Measurements from ENCODE around the gene MAML2. TPM values are rescaled to one million over a fixed set of nuclear protein-coding genes. Genes with fewer than 3 reads are reported as not detected.
"Not testable (repeated sequence)": the region's sequence is repeated elsewhere in the genome, so short reads cannot be mapped to it uniquely, and the experiment has no call there.

The MAML2 gene
- total RNA-seq, 1 donor from 2014 or later, result 31.5 TPM

- Histone ChIP-seq H3K36me3 (no peaks in the 10 kb centered on the region), H3K27me3 (ENCODE audit: low read depth) (no peaks in the 10 kb centered on the region), H3K4me1 (peaks cover 21% of the 10 kb centered on the region), H3K9me3 (no peaks in the 10 kb centered on the region), H3K4me3 (no peak overlapping the region), H3K27ac (no peak overlapping the region)
- no peak for DNase-seq
- ATAC-seq, result no peak
- intact Hi-C loops (cut with DNase I), result no loop called here
- TF ChIP-seq, protein P1, sequence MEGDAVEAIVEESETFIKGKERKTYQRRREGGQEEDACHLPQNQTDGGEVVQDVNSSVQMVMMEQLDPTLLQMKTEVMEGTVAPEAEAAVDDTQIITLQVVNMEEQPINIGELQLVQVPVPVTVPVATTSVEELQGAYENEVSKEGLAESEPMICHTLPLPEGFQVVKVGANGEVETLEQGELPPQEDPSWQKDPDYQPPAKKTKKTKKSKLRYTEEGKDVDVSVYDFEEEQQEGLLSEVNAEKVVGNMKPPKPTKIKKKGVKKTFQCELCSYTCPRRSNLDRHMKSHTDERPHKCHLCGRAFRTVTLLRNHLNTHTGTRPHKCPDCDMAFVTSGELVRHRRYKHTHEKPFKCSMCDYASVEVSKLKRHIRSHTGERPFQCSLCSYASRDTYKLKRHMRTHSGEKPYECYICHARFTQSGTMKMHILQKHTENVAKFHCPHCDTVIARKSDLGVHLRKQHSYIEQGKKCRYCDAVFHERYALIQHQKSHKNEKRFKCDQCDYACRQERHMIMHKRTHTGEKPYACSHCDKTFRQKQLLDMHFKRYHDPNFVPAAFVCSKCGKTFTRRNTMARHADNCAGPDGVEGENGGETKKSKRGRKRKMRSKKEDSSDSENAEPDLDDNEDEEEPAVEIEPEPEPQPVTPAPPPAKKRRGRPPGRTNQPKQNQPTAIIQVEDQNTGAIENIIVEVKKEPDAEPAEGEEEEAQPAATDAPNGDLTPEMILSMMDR (IDR thresholded peaks at IDR 0.05), result no peak
These were observed 67.0 kb downstream of the MAML2 start for GRCh38 chr11:96275801-96276594.

DNA sequence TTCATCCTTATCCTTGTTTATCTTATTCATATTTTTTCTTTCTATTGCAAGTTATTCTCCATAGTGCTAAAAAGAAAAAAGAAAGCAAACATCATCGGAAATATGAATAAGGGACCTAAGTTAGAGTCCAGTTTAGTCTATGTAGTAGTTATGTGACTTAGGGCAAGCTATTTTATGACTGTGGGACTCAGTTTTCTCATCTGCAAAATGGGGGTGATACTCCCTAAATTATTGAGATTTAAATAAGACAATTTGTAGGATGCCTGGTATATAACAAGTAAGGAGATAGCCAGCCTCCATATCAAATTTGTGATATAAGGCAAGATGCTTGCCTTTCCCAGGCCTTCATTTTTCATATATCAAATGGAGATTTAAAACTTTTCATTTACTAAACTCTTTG is 69.5 kb downstream of the MAML2 start:
- intact Hi-C loops (cut with DNase I), result no loop called here
- H3K27me3 ChIP-seq (ENCODE audit: low read depth), result no peaks in the 10 kb centered on the region

GRCh38 chr11:96272529-96273222 is 70.3 kb downstream of the MAML2 start:
- TF ChIP-seq, protein P1 (IDR thresholded peaks at IDR 0.05), result no peak
- H3K4me1 ChIP-seq, result peaks cover 9% of the 10 kb centered on the region
- H3K36me3 ChIP-seq, result no peaks in the 10 kb centered on the region
- no peak overlapping the region for H3K4me3 ChIP-seq
- H3K9me3 ChIP-seq, result no peaks in the 10 kb centered on the region
- DNase-seq, result no peak
- peak overlapping the region; percentile 74 for H3K27ac ChIP-seq
- H3K27me3 ChIP-seq (ENCODE audit: low read depth), result no peaks in the 10 kb centered on the region
- peak; percentile 66 to 77 for ATAC-seq
- intact Hi-C loops (cut with DNase I), result no loop called here

More for the DNA sequence above, 69.5 kb downstream of the MAML2 start:
- H3K4me1 ChIP-seq, result peaks cover 7% of the 10 kb centered on the region
- no peak overlapping the region for H3K27ac ChIP-seq
- TF ChIP-seq, protein P1 (IDR thresholded peaks at IDR 0.05), result no peak
- H3K4me3 ChIP-seq, result no peak overlapping the region
- no peak for ATAC-seq
- H3K9me3 ChIP-seq, result no peaks in the 10 kb centered on the region
- DNase-seq, result no peak
- no peaks in the 10 kb centered on the region for H3K36me3 ChIP-seq

GRCh38 chr11:96271777-96272176 is 71.2 kb downstream of the MAML2 start:
- TF ChIP-seq, protein P1 (IDR thresholded peaks at IDR 0.05), result no peak
- no peak overlapping the region for H3K4me3 ChIP-seq
- H3K9me3 ChIP-seq, result no peaks in the 10 kb centered on the region
- intact Hi-C loops (cut with DNase I), result no loop called here
- no peaks in the 10 kb centered on the region for H3K27me3 ChIP-seq (ENCODE audit: low read depth)
- DNase-seq, result no peak
- no peak overlapping the region for H3K27ac ChIP-seq
- peaks cover 18% of the 10 kb centered on the region for H3K4me1 ChIP-seq
- H3K36me3 ChIP-seq, result no peaks in the 10 kb centered on the region
- peak; percentile 39 to 54 for ATAC-seq

GRCh38 chr11:96271352-96271751 is 71.6 kb downstream of the MAML2 start:
- H3K9me3 ChIP-seq; H3K4me3 ChIP-seq; DNase-seq; intact Hi-C loops (cut with DNase I); ATAC-seq; H3K27me3 ChIP-seq (ENCODE audit: low read depth); H3K27ac ChIP-seq; H3K36me3 ChIP-seq: not testable (repeated sequence)
- H3K4me1 ChIP-seq, result peaks cover 19% of the 10 kb centered on the region

- H3K27ac ChIP-seq; ATAC-seq; H3K4me3 ChIP-seq; intact Hi-C loops (cut with DNase I); H3K27me3 ChIP-seq (ENCODE audit: low read depth); H3K36me3 ChIP-seq; H3K9me3 ChIP-seq; DNase-seq: not testable (repeated sequence)
- H3K4me1 ChIP-seq, result peaks cover 34% of the 10 kb centered on the region
These were observed 74.5 kb downstream of the MAML2 start for GRCh38 chr11:96268527-96268926.
